Measurements from ENCODE around the gene RARG.

RARG gene

GRCh38 chr12:53231921-53232645 is at the start of gene RARG:
RARG (minus strand) TSS chr12:53232209; CDS start chr12:53227545, 4,664 bp downstream.
- peak; percentile 73 for DNase-seq

GRCh38 chr12:53279888-53280498 is 48.0 kb upstream of the RARG start:
- DNase-seq, result no peak

GRCh38 chr12:53279283-53279869 is 47.4 kb upstream of the RARG start:
- DNase-seq, result no peak

- DNase-seq, result no peak
These were observed 46.0 kb upstream of the RARG start for GRCh38 chr12:53277981-53278380.

GRCh38 chr12:53276511-53276910 is 44.5 kb upstream of the RARG start:
- DNase-seq, result no peak

GRCh38 chr12:53274445-53274844 is 42.4 kb upstream of the RARG start:
- no peak for DNase-seq

- DNase-seq, result no peak
These were observed 36.9 kb upstream of the RARG start for GRCh38 chr12:53268630-53269562.

GRCh38 chr12:53267999-53268629 is 36.1 kb upstream of the RARG start, which contains the start of gene ESPL1:
ESPL1 (plus strand) TSS chr12:53268299; CDS start chr12:53268767, 468 bp downstream.
- DNase-seq, result peak; percentile 87

- peak; percentile 35 for DNase-seq
These were observed 35.4 kb upstream of the RARG start for GRCh38 chr12:53267306-53267998.

- no peak for DNase-seq
These were observed 33.8 kb upstream of the RARG start for GRCh38 chr12:53265783-53266182.

- no peak for DNase-seq
These were observed 27.9 kb upstream of the RARG start for GRCh38 chr12:53259891-53260290.

GRCh38 chr12:53258541-53259539 is 26.8 kb upstream of the RARG start:
- DNase-seq, result no peak

- DNase-seq, result no peak
These were observed 24.0 kb upstream of the RARG start for GRCh38 chr12:53255996-53256395.

- DNase-seq, result no peak
These were observed 23.0 kb upstream of the RARG start for GRCh38 chr12:53254816-53255545.

GRCh38 chr12:53253298-53253697 is 21.3 kb upstream of the RARG start:
- no peak for DNase-seq

- DNase-seq, result no peak
These were observed 20.4 kb upstream of the RARG start for GRCh38 chr12:53252349-53252916.

GRCh38 chr12:53251477-53252348 is 19.7 kb upstream of the RARG start:
- DNase-seq, result peak; percentile 79

GRCh38 chr12:53245286-53245685 is 13.3 kb upstream of the RARG start:
- DNase-seq, result no peak

All from activated T-cell treated with anti-CD3 and anti-CD28 coated beads, Interleukin-2, amount 50 U/mL, for 1 hour (primary cell).